AG04450 (cell line): Measurements from ENCODE around the gene COL6A3. TPM values are rescaled to one million over a fixed set of nuclear protein-coding genes. Genes with fewer than 3 reads are reported as not detected.

Experiments
- CTCF ChIA-PET: fragments of 300-600, 350-600 bp; formaldehyde crosslinking; extraction: SDS; loops from one replicate; lab custom pipeline; 2022; ENCODE audit warnings: antibody characterized with exemption, inconsistent platforms; lab: Charles Lee
- POLR2A ChIA-PET: fragments of 350-600 bp; formaldehyde crosslinking; extraction: SDS; loops from one replicate; lab custom pipeline; 2021; ENCODE audit warnings: antibody characterized with exemption, inconsistent platforms; lab: Yijun Ruan, JAX
- DNase-seq: peaks from one replicate; pipeline ENCODE4 v3.0.0-alpha.2; 2011; ENCODE audit warnings: low read depth, low spot score
- H3K27ac ChIP-seq: one replicate; pipeline ENCODE4 v1.5.1; 2012; ENCODE audit warnings: low read depth, low read length, control low read depth
- H3K27me3 ChIP-seq: one replicate; pipeline ENCODE4 v1.6.0; 2012; ENCODE audit warnings: low read length; ENCODE audit not compliant: control insufficient read depth, insufficient read depth
- H3K4me3 ChIP-seq: 2 replicates; pipeline ENCODE4 v1.5.1; 2011; ENCODE audit warnings: mild to moderate bottlenecking, low read depth, low read length, control low read depth
- H3K9me3 ChIP-seq: 2 replicates; pipeline ENCODE4 v1.5.1; 2012; ENCODE audit warnings: low read length; ENCODE audit not compliant: control insufficient read depth, insufficient read depth
- polyA plus RNA-seq: library from polyadenylated mRNA; depleted of rRNA; stranded (reverse); fragments of >200 nt; gene quantifications from 2 replicates; pipeline ENCODE4 v1.2.3, GENCODE V29; 2011
- TF ChIP-seq, protein P1 (sequence below): IDR thresholded peaks from 2 replicates; pipeline ENCODE4 v1.5.1; 2011; ENCODE audit warnings: low read depth, low read length, control low read depth, inconsistent platforms

COL6A3 gene
- polyA plus RNA-seq, 1 experiment, result 1,384 TPM

DNA sequence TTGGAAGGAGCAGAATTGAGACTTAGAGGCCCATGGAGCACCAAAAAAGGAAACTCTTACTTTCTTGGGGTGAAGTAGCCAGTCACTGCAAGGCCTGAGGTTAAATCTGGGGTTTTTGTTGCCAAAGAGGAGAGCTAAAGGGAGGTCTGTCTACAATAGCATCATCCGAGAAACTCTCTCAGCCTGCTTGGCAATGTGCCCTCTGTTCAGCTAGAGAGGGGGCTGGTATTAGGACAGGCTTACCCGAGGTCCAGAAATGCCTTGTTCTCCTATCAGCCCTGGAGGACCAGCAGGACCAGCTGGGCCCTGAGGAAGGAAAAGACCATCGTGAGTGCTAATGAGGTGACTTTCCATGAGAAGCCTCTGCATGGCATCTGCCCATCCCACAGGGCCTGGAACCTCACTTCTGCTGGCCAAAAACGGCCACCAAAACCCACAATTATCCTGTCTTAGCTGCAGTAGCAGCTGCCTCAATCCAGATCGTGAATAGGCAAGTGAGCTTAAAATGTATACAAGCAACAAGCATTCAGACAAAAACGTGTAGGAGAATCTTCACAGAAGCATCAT lies 61.6 kb downstream of the COL6A3 start:
- peak overlapping the region; percentile 40 for H3K27ac ChIP-seq

DNA sequence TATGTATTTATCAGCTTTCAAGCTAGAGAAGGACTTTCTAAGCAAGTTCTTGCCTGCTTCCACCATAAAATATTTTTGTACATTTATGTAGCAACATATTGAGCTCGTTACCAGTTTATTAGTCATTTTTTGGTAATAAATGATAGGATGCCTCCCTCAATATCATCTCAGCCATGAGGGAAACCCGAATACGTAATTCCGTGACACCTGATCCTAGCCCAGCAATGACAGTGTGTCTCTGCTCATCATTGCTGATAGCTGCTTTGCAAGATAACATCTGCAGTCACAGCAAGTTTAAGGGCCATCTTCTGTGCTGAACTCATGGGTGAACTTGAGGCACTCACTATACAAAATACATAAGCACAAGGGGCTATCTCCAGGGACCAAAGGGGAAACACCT lies 62.2 kb downstream of the COL6A3 start:
- Histone ChIP-seq H3K27ac (peak overlapping the region; percentile 40), H3K9me3 (no peaks in the 10 kb centered on the region; the same call in 1 of the 2 replicates), H3K4me3 (no peak overlapping the region), H3K27me3 (no peaks in the 10 kb centered on the region)
- CTCF ChIA-PET, result interaction anchor here (1.5 to 1.8 kb wide), 3 partner anchors 123 to 229 kb away, joined by 3 to 5 read pairs (median 4); no protein-coding TSS in a partner anchor
- POLR2A ChIA-PET, result interaction anchor here (1.2 kb wide), 1 partner anchor 97 kb away, joined by 3 read pairs; no protein-coding TSS in a partner anchor
- no peak for DNase-seq
- TF ChIP-seq, protein P1, sequence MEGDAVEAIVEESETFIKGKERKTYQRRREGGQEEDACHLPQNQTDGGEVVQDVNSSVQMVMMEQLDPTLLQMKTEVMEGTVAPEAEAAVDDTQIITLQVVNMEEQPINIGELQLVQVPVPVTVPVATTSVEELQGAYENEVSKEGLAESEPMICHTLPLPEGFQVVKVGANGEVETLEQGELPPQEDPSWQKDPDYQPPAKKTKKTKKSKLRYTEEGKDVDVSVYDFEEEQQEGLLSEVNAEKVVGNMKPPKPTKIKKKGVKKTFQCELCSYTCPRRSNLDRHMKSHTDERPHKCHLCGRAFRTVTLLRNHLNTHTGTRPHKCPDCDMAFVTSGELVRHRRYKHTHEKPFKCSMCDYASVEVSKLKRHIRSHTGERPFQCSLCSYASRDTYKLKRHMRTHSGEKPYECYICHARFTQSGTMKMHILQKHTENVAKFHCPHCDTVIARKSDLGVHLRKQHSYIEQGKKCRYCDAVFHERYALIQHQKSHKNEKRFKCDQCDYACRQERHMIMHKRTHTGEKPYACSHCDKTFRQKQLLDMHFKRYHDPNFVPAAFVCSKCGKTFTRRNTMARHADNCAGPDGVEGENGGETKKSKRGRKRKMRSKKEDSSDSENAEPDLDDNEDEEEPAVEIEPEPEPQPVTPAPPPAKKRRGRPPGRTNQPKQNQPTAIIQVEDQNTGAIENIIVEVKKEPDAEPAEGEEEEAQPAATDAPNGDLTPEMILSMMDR, result no peak

More for the DNA sequence above, 61.6 kb downstream of the COL6A3 start:
- no peaks in the 10 kb centered on the region; the same call in 1 of the 2 replicates for H3K9me3 ChIP-seq
- CTCF ChIA-PET, result interaction anchor here (1.0 to 1.5 kb wide), 2 partner anchors 63 to 123 kb away, joined by 3 read pairs; no protein-coding TSS in a partner anchor
- no peak for DNase-seq
- TF ChIP-seq, protein P1, result no peak
- no peak overlapping the region for H3K4me3 ChIP-seq
- no peaks in the 10 kb centered on the region for H3K27me3 ChIP-seq
- POLR2A ChIA-PET, result interaction anchor here (1.2 kb wide), 1 partner anchor 98 kb away, joined by 3 read pairs; no protein-coding TSS in a partner anchor

DNA sequence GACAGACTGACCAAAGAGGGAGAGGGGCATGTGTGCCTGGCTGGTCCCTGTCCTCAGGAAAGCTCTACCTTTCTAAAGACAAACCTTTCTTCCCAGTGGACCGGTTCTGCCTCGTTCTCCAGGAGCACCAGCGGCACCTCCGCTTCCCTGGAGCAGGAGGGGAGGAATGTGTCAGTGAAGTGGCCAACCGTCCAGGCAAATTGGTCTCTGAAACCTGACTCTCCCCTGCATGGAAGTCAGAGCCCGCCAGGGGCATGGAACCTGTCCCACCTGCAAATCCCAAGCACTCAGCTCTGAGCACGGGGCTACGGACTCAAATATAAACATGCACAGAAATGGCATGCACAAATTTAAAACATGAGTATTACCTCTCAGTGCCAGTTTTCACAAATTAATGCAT lies 62.9 kb downstream of the COL6A3 start:
- TF ChIP-seq, protein P1, result no peak
- ChIA-PET POLR2A (interaction anchor here (1.2 kb wide), 1 partner anchor 97 kb away, joined by 3 read pairs; no protein-coding TSS in a partner anchor), CTCF (interaction anchor here (1.1 to 1.8 kb wide), 4 partner anchors 124 to 228 kb away, joined by 3 to 5 read pairs (median 4); no protein-coding TSS in a partner anchor)
- H3K27ac ChIP-seq, result peak overlapping the region; percentile 43
- H3K9me3 ChIP-seq, result no peaks in the 10 kb centered on the region; the same call in 1 of the 2 replicates
- H3K4me3 ChIP-seq, result no peak overlapping the region
- H3K27me3 ChIP-seq, result no peaks in the 10 kb centered on the region
- DNase-seq, result no peak

DNA sequence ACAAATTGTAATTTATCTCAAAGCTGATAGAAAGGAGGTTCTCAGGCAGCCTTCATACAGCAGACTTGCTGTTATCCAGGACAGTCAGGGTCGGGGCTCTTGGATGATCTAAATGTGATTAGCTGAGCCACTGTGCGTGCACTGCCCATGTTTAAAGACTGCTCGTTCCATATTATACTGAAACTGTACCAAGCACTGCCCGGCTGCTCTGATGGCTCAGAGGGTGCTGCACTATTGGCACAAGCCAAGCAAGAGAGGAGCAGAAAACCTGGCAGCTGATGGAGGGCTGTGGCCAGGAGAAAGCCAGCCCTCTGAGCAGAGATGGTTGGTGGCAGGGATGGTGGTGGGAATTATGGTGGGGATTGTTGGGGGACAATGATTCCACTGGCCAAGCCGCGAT lies 63.4 kb downstream of the COL6A3 start:
- Histone ChIP-seq H3K9me3 (no peaks in the 10 kb centered on the region; the same call in 1 of the 2 replicates), H3K27ac (peak overlapping the region; percentile 43), H3K27me3 (no peaks in the 10 kb centered on the region), H3K4me3 (no peak overlapping the region)
- CTCF ChIA-PET, result interaction anchor here (1.1 to 1.8 kb wide), 3 partner anchors 196 to 228 kb away, joined by 3 to 5 read pairs (median 4); no protein-coding TSS in a partner anchor
- TF ChIP-seq, protein P1, result no peak
- POLR2A ChIA-PET, result no interaction called here
- no peak for DNase-seq

DNA sequence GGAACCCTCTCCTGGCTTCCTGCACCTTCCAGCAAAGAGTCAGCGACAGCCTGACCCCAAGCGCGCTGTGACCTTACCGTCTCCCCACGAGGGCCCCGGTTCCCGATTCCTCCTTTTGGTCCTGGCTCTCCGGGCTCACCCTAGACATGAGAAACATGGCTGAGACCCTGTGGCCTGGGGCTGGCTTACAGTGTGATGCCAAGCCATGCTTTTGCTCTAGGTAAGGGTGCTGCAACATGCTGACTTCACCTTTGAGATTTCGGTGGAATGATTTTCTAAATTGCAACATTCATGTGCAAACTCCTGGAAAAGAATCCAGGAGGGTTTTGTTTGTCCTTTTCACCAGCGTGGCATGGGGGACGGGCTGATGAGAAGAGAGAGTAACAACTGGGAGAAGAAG lies 63.9 kb downstream of the COL6A3 start:
- ChIA-PET CTCF (interaction anchor here (1.8 kb wide), 1 partner anchor 222 kb away, joined by 4 read pairs; no protein-coding TSS in a partner anchor), POLR2A (no interaction called here)
- Histone ChIP-seq H3K9me3 (no peaks in the 10 kb centered on the region; the same call in 1 of the 2 replicates), H3K27ac (peak overlapping the region; percentile 32), H3K4me3 (no peak overlapping the region), H3K27me3 (no peaks in the 10 kb centered on the region)
- TF ChIP-seq, protein P1, result no peak
- DNase-seq, result no peak
